Nephron (organoid): ENCODE results near the gene SEMA4G.

ENCODE experiments used
- H3K27ac Mint-ChIP-seq, 3 experiments: 2 replicates each; pipeline ENCODE4 v1.8.0; 2020; ENCODE audit warnings: mixed read lengths in 3 of 3, mild to moderate bottlenecking in 2 of 3, moderate library complexity in 1 of 3
- H3K27me3 Mint-ChIP-seq: 2 replicates; pipeline ENCODE4 v1.8.0; 2021; ENCODE audit warnings: low read depth, mild to moderate bottlenecking, moderate library complexity, mixed read lengths
- H3K36me3 Mint-ChIP-seq: 2 replicates; pipeline ENCODE4 v1.8.0; 2020; ENCODE audit warnings: low read depth, mixed read lengths
- H3K4me1 Mint-ChIP-seq: 2 replicates; pipeline ENCODE4 v1.8.0; 2020; ENCODE audit warnings: mixed read lengths
- H3K4me3 Mint-ChIP-seq, 3 experiments: 2 replicates each; pipeline ENCODE4 v1.8.0; 2020; ENCODE audit warnings: mild to moderate bottlenecking in 3 of 3, mixed read lengths in 3 of 3, moderate library complexity in 2 of 3
- H3K9me3 Mint-ChIP-seq: 2 replicates; pipeline ENCODE4 v1.8.0; 2020; ENCODE audit warnings: mixed read lengths
- TF ChIP-seq, protein P1 (sequence below), 3 experiments: fragments of 200-600 bp; sonication (generic); IDR thresholded peaks; one replicate each; pipeline ENCODE4 v1.5.0; 2021; ENCODE audit warnings: antibody characterized with exemption in 3 of 3; ENCODE audit not compliant: unreplicated experiment in 3 of 3

Gene SEMA4G

DNA sequence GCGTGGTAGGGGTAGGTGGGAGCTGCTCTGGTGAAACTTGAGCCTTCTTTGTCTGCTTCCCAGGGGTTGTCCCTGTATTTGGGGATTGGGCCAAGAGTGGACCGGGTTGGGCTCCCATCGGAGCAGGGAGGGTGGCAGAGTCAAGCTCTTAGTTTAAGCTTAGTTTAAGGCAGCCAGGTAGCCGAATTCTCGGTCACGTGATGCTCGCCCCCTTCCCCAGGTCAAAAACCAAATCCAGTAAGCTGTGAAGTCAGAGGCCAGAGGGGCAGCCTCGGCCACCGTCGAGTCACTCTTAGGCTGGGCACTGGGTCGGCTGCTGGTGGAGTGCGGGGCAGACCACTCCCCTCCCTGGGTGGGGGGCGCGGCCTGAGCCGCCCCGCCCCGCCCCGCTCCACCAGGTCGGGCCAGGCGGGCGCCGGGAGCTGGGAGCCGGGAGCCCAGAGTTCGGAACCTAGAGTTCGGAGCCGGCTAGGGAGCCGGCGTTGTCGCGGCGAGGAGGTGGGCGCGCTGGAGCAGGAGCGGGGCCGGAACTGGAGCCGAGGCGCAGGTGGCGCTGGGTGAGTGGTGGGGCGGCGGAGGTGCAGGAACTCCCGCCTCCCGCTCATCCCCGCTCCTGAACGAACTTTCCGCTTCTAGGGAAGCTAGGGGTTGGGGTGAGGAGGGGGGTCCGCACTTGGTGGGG, 27.5 kb downstream of the SEMA4G start:
- no peaks in the 10 kb centered on the region for H3K27me3 Mint-ChIP-seq
- peaks cover 37% of the 10 kb centered on the region for H3K4me1 Mint-ChIP-seq
- peaks cover 9% of the 10 kb centered on the region for H3K36me3 Mint-ChIP-seq
- peak overlapping the region; percentile 88 to 99 (median 98) for H3K27ac Mint-ChIP-seq
- TF ChIP-seq, protein P1, sequence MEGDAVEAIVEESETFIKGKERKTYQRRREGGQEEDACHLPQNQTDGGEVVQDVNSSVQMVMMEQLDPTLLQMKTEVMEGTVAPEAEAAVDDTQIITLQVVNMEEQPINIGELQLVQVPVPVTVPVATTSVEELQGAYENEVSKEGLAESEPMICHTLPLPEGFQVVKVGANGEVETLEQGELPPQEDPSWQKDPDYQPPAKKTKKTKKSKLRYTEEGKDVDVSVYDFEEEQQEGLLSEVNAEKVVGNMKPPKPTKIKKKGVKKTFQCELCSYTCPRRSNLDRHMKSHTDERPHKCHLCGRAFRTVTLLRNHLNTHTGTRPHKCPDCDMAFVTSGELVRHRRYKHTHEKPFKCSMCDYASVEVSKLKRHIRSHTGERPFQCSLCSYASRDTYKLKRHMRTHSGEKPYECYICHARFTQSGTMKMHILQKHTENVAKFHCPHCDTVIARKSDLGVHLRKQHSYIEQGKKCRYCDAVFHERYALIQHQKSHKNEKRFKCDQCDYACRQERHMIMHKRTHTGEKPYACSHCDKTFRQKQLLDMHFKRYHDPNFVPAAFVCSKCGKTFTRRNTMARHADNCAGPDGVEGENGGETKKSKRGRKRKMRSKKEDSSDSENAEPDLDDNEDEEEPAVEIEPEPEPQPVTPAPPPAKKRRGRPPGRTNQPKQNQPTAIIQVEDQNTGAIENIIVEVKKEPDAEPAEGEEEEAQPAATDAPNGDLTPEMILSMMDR (IDR thresholded peaks at IDR 0.05; ENCODE audit: unreplicated experiment in 3 of 3): no peak
- H3K9me3 Mint-ChIP-seq: no peaks in the 10 kb centered on the region
- H3K4me3 Mint-ChIP-seq: peak overlapping the region; percentile 85 to 96 (median 95)

DNA sequence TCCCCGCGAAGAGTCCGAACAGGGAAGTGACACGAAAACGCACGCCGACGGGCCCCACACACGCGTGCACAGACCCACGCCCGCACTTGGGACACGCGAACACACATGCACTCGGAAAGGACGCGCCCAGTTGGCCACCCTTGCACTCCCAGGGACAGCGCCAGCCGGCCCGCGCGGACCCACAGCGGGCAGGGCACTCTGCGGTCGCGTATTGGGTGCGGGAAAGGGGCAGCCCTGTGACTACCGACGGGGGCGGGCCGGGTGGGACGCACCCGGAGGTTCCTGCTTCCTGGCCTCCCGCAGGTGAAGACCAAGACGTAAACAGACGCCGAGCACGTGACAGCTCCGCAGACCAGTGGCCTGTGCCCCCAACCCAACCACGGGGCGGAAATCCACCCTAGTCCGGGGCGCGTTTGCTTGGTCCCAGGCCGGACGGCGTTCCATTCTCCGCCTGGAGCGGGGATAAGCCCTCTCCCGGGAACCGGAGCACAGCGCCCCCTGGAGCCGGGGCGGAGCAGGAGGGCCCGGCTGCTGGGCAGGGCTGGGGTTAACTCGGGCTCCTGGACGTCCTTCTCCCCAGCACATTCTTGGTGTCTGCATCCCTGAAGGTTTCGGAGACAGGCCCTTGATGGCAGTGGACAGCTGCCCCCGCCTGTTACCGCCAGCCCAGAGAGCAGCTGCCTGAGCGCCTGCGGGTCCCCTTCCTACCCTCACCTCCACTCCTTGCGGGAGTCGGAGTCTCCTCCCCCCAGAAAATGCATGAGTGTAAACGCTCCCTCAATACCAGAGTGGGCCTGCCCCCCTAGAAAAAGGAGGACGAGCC, 28.3 kb downstream of the SEMA4G start:
- peaks cover 9% of the 10 kb centered on the region for H3K36me3 Mint-ChIP-seq
- peaks cover 37% of the 10 kb centered on the region for H3K4me1 Mint-ChIP-seq
- peak overlapping the region; percentile 98 to 99 (median 99) for H3K27ac Mint-ChIP-seq
- TF ChIP-seq, protein P1 (IDR thresholded peaks at IDR 0.05; ENCODE audit: unreplicated experiment in 3 of 3): peak; percentile 80 to 92 (median 90)
- peak overlapping the region; percentile 85 to 96 (median 95) for H3K4me3 Mint-ChIP-seq
- H3K9me3 Mint-ChIP-seq: no peaks in the 10 kb centered on the region
- H3K27me3 Mint-ChIP-seq: no peaks in the 10 kb centered on the region

DNA sequence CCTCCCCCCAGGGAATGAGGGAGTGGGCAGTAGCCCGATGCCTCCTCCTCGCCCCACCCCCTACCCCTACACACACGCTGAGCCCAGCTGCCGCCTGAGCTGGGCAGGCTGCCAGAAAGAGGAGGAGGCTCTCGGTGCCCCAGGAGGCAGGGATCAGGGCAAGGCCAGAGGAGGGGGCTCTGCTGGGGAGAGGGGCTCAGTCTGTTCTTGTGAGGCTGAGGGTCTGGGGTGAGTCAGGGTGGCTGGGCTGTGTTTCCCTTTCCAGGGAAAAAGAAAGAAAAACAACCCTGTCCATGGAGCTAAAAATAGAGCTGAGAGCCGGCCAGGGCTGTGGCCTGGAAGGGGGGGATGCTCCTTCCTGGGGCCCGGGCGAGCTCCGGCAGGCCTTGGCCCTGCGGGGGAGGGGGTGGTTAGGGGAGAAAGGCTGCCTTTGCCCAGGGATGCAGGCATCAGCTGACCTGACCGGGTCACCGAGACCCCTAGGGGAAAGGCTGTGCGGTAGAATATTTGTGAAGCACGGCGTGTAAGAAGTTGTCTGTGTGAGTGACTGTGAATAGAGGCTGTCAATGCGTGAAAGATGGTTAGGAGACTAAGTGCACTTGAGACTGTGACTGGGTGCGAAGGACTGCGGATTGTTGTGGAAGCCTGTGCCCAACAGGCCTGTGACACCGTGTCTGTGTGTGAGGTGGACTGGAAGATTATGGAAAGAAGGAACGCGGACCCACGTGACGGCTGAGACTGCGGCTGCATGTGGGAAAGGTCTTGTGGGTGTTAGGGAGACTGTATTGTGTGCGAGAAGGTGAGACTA, 29.1 kb downstream of the SEMA4G start:
- peak overlapping the region; percentile 98 to 99 (median 99) for H3K27ac Mint-ChIP-seq
- peaks cover 44% of the 10 kb centered on the region for H3K4me1 Mint-ChIP-seq
- H3K36me3 Mint-ChIP-seq: peaks cover 9% of the 10 kb centered on the region
- H3K4me3 Mint-ChIP-seq: peak overlapping the region; percentile 85 to 96 (median 95)
- H3K27me3 Mint-ChIP-seq: no peaks in the 10 kb centered on the region
- TF ChIP-seq, protein P1 (IDR thresholded peaks at IDR 0.05; ENCODE audit: unreplicated experiment in 3 of 3): no peak
- H3K9me3 Mint-ChIP-seq: no peaks in the 10 kb centered on the region

DNA sequence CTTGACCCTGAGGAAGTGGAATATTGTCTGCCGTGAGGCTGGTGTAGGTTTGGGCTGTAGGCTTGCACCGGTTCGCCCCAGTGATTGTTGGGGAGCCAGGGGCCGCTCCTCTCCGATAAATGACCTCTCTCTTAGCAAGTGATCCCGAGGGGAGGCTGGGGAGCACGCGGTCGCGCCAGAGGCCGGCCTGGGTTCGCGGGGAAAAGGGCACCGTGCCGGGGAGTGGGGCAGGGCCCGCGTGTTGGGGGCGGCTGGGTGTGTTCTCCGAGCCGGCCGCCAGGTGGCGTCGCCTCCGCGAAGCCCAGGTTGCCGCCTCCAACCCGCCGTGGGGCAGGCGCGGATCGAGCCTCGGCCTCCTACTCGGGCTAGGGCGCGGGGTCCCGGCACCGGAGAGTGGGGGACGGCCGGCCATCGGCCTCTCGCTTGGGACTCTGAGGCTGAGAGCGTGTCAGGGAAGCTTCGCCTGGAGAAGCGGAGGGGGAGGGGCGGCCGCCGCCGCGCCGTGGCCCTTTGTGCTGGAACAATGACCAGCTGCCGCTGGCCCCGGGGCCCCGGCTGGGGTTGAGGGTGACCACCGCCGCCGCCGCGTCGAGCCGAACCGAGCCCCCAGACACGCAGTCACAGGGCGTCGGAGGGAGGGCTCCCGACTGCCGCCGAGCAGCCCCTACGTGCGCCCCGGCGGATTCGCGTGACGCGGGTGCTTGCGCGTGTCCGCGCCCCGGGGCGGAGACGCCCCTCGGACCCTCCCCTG, 29.9 kb downstream of the SEMA4G start:
- Mint-ChIP-seq H3K27me3 (no peaks in the 10 kb centered on the region), H3K27ac (peak overlapping the region; percentile 98 to 99 (median 99)), H3K4me3 (peak overlapping the region; percentile 85 to 96 (median 95)), H3K4me1 (peaks cover 43% of the 10 kb centered on the region), H3K9me3 (no peaks in the 10 kb centered on the region), H3K36me3 (peaks cover 17% of the 10 kb centered on the region)
- TF ChIP-seq, protein P1 (IDR thresholded peaks at IDR 0.05; ENCODE audit: unreplicated experiment in 3 of 3): peak; percentile 95 to 100 (median 99)

DNA sequence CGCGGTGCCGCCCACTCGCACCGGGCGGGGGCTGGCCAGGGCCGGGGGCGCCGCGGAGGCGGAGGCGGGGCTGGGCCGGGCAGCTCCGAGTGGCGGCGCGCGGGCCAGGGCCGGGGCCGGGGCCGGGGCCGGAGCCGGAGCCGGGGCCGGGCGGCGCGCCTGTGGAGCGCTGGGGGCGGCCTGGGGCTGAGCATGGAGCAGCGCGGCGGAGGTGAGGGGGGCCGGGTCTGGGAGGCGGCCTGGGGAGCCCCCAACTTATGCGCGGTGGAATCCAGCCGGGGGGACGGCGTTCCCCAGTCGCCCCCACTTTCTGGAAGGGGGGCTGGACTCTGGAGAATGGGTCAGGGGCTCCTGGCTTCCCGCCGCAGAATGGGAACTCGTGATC, 30.4 kb downstream of the SEMA4G start, which contains the start of gene LZTS2:
TSS of gene LZTS2 (plus strand) at position 67 of the 385 bp plus-strand sequence. CDS start 2,731 bp downstream, outside the sequence.
- Mint-ChIP-seq H3K4me3 (peak within 1 kb of the TSS; percentile 87 to 96 (median 95)), H3K27me3 (no peaks in the 10 kb centered on the region), H3K27ac (peak within 1 kb of the TSS; percentile 98 to 99 (median 99)), H3K9me3 (no peaks in the 10 kb centered on the region), H3K36me3 (peaks cover 12% of the 10 kb centered on the region), H3K4me1 (peaks cover 37% of the 10 kb centered on the region)
- TF ChIP-seq, protein P1 (IDR thresholded peaks at IDR 0.05; ENCODE audit: unreplicated experiment in 3 of 3): no peak
